Nucleus accumbens (tissue), 56 donors: ENCODE data around the gene ARF3.

Experiments used
- DNase-seq, 56 donors: peaks; one replicate each; lab custom pipeline; 2025; lab: John Stamatoyannopoulos, UW

The ARF3 gene

DNA sequence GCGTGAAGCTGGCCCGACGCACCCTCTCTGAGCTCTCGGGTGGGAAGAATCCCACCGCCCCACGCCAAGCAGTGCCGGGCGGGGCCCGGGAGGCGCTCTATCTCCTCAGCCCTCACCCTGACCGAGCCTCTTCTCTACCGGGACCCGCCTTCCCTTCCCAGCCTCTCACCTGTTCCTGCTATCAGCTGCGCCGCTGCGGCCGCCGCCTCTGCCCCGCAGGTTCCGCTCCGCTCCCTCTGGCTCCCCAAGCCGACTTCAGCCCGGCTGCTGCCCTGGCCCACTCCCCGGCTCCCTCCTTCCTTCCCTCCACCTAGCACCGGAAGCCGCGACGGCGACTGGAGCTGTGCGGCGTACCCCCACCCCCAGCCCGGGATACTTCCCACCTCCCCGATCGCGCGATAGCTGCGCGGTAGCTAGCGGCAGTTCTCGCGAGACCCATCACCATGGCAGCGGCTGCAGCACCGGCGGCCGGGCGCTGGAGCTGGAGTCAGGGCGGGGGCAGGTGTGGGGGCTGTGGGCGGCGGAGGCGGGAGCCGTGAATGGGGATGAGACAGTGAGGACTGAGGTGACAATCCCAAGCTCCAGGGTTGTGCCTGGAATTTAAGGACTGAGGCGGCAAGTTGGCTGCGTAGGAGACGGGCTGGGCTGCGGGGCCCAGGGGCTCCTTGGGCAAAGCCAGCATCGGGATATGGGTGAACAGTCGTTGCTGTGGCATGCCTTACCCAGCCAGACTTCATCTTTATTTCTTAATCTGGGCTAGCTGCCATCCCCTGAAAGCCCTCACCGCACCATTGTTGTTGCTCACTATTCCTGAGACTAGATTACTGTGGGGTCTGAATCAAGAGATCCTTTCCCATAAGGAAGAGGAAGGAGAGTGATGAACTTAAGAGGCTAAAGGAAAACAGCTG is at the start of gene ARF3:
TSS of gene ARF3 (minus strand) at position 347 of the 908 bp plus-strand sequence. CDS start 16,392 bp downstream, outside the sequence.
- peak; percentile 41 to 95 (median 84) for DNase-seq

DNA sequence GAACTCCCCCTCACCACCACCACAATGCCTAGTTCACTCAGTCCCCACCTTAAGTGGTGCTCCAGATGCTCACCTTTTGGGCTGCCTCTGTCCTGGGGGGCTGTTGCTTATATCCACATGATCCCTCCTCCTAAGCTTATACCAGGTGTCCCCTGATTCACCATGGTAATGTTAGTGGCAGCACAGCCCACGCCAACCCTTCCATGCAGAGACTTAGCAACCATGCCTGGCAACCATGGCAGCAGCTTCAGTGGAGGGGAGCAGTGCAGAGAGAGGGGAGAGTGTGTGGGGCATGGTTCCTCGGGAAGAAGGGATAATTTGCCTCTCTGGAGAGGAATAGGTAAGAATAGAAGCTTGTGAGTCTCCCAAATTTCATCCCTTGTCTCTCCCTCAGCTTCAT is 43.1 kb upstream of the ARF3 start:
- DNase-seq, result peak in 36 of 56 donors; percentile 18 to 87 (median 58)

GRCh38 chr12:48999371-49000131 is 42.3 kb upstream of the ARF3 start, which contains the start of gene DDN:
Gene DDN, minus strand, starts transcription at chr12:48999375. Its CDS starts 88 bp downstream, at chr12:48999287.
- DNase-seq, result peak in 37 of 56 donors; percentile 27 to 84 (median 67)

- DNase-seq, result peak in 10 of 56 donors; percentile 11 to 50 (median 41)
Observed at GRCh38 chr12:48998497-48999353, 41.4 kb upstream of the ARF3 start.

- DNase-seq, result peak in 3 of 56 donors; percentile 27 to 39 (median 39)
Observed at GRCh38 chr12:48997719-48998496, 40.6 kb upstream of the ARF3 start.

DNA sequence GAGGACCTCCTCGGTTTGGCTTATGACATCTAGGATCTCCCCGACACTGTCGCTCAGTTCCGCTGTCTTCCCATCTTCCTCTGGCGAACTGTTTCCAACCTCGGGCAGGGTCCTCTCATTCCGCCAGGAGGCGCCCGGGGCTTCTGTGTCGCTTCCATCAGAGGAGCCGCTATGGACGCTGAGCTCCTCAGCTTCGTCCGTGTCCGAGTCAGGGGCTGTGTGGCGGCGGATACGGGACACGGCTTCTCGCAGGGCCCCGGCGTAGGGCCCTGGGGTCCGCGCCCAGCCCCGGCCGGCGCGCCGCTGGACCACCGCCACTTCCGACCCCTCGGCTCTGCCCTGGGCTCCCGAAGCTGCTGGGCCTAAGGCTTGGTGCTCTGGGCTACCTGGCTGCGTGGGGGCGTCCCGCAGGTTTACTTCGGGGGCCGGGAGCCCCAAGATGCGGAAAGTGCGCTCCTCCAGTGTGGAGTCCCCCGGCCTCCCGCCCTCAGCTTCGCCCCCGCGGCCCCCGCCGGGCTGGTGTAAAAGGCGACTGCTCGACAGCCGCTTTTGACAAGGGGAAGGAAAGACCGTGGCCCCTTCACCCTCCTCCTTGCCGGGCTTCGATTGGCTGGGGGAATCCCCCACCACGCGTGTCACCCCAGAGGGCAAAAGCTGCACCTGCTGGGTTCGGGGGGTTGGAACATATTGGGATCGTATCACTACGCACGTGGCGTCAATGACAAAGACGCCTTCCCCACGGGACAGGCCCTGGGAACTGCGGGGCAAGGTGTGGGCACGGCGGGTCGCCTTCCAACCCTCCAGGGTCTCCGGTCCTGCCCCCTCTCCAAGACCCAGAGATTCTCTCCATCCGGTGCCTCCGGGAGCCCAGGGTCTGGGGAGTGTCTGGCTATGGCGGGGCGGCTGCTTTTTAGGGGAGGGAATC is 39.8 kb upstream of the ARF3 start:
- DNase-seq, result peak in 43 of 56 donors; percentile 10 to 83 (median 56)

GRCh38 chr12:48995086-48995879 is 38.0 kb upstream of the ARF3 start:
- DNase-seq, result peak in 50 of 56 donors; percentile 22 to 87 (median 62)

DNA sequence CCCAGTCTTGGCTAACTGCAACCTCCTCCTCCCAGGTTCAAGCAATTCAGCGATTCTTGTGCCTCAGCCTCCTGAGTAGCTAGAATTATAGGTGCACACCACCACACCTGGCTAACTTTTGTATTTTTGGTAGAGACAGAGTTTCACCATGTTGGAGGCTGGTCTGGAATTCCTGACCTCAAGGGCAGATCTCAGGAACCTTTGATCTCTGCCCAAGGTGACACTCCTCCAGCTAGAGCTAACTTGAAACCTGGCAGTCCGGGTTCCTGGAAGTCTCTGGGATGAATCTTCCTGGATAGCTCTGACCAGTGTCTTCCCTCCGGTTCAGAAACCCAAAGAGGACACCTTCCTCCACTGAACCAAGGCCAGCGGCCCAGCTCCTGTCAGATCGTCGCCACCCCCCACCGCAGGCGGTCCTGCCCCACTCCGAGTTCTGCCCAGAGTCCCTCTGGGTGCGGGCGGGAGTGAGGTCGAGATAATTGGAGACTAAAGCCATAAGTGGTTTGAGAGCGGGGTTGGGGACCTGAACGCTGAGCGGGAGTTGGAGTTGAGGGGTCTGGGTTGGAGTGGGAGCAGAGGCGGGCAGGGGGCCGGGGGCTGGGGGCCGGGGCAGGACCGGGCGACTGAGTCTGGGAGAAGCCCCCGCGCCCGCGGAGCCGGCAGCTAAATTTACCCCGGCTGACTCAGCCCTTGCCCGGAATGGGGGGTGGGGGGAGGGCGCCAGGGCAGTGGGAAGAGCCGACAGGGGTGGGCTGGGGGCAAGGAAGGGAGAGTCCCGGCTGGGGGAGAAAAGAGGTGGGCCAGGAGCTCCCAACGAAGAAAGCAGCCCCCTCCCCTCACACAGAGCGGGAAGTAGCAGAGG is 37.2 kb upstream of the ARF3 start:
- no peak for DNase-seq

- no peak for DNase-seq
Observed at GRCh38 chr12:48993787-48994186, 36.5 kb upstream of the ARF3 start.

- no peak for DNase-seq
Observed at GRCh38 chr12:48991247-48992050, 34.2 kb upstream of the ARF3 start.

DNA sequence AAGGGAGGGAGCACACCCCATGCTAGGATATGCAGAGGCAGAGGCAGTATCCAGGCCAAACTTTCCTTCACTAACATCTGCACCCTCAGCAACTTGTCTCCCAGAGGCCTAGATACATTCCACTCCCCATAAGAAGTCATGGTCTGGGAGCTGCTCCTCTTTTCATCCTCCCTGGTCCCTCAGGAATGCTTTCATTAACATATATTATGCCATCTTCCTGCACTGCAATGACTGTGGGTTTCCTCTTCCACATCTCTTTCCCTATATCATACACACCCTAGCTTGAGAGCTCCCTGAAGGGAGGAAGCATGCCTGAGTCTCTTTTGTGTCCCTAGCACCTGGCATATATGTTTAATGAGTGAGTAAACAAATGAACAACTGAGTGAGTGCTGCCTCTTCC is 33.3 kb upstream of the ARF3 start:
- no peak for DNase-seq

- DNase-seq, result peak in 33 of 56 donors; percentile 11 to 78 (median 34)
Observed at GRCh38 chr12:48988030-48988649, 30.9 kb upstream of the ARF3 start.

DNA sequence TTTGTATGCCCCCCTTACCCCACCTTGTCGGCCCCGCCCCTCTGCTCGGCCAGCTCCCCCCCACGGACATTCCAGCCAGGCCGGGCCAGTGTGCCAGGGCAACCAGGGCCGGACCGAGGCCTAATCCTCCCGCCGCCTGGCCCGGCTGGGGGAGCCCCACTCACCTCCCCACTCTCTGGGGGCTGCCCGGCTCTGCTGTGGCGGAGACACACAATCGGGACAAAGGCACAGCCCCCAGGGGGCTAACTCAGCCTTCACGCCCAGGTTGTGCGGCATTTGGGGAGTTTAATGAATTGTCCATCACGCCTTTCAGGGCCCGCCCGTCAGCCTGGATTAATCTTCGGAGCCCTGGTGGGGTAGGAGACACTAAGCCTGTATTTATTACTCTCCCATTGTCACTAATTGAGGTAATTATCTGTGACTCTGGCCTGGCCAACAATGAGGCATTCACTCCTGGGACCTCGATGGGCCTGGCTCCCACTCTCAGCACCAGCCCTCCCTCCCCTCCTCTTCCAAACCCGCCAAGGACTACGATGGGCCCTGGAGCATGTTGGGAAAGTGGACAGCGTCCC is 29.5 kb upstream of the ARF3 start:
- no peak for DNase-seq

GRCh38 chr12:48985901-48986300 is 28.6 kb upstream of the ARF3 start:
- no peak for DNase-seq

DNA sequence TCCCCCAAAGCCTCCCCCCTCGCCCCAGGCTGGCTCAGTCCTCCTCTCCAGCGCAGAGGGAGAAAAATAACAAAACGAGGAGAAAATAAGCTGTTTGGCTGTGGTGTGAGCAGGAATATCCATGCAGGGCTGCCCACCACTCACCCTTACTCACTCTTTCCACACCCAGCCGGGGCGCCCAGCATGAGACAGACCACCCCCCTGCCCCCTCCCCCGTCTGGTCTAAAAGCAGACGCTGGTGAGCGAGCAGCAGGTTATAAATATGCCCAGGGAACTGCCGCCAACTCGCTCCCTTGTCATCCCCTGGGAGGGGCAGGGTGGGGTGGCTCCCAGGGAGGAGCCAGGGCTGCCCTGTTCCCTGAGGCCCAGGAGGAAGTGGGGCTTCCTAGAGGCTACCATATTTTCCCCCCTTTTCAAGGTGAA is 28.2 kb upstream of the ARF3 start:
- DNase-seq, result peak in 6 of 56 donors; percentile 18 to 36 (median 20)
